DND-41 (cell line): ENCODE data around the gene RASGEF1B.

Experiments
- ATAC-seq: fragments of 200-7000 bp; cut with Tn5 transposase; 3 replicates; pipeline ENCODE4 v1.9.1; 2021; ENCODE audit warnings: low read depth; ENCODE audit not compliant: insufficient read depth
- DNase-seq: peaks from one replicate; pipeline ENCODE4 v3.0.0-alpha.2; 2020
- H2AFZ ChIP-seq: 2 replicates; pipeline ENCODE4 v1.6.0; 2012; ENCODE audit warnings: low read depth, low read length
- H3K27ac ChIP-seq: 2 replicates; pipeline ENCODE4 v1.5.1; 2012; ENCODE audit warnings: low read length, inconsistent platforms
- H3K27me3 ChIP-seq: fragments of 200-600 bp; sonication (generic); 2 replicates; pipeline ENCODE4 v1.6.0; 2012; ENCODE audit warnings: low read length, mild to moderate bottlenecking, inconsistent platforms; ENCODE audit not compliant: insufficient read depth, poor library complexity
- H3K36me3 ChIP-seq: 2 replicates; pipeline ENCODE4 v1.5.1; 2012; ENCODE audit warnings: low read length, inconsistent platforms; ENCODE audit not compliant: insufficient read depth
- H3K4me1 ChIP-seq: 2 replicates; pipeline ENCODE4 v1.5.1; 2012; ENCODE audit warnings: mild to moderate bottlenecking, low read length; ENCODE audit not compliant: insufficient read depth
- H3K4me2 ChIP-seq: 2 replicates; pipeline ENCODE4 v1.6.0; 2012; ENCODE audit warnings: mild to moderate bottlenecking, moderate library complexity, low read length, inconsistent platforms; ENCODE audit not compliant: insufficient read depth
- H3K4me3 ChIP-seq, 2 experiments: fragments of 200-600 bp in 1 of 2; shearing (Covaris generic) in 1 of 2; 2 replicates each; pipeline ENCODE4 v1.5.1; 2012 to 2016; ENCODE audit warnings: inconsistent platforms in 2 of 2, low read length in 2 of 2, mild to moderate bottlenecking in 2 of 2, low read depth in 1 of 2, moderate library complexity in 1 of 2
- H3K79me2 ChIP-seq: 2 replicates; pipeline ENCODE4 v1.6.0; 2012; ENCODE audit warnings: low read length, inconsistent platforms; ENCODE audit not compliant: insufficient read depth
- H3K9ac ChIP-seq: 2 replicates; pipeline ENCODE4 v1.6.0; 2012; ENCODE audit warnings: low read depth, mild to moderate bottlenecking, inconsistent platforms, low read length, moderate library complexity
- H3K9me3 ChIP-seq: 2 replicates; pipeline ENCODE4 v1.5.1; 2012; ENCODE audit warnings: low read length, moderate library complexity, mild to moderate bottlenecking, inconsistent platforms; ENCODE audit not compliant: insufficient read depth, severe bottlenecking
- H4K20me1 ChIP-seq: 2 replicates; pipeline ENCODE4 v1.6.0; 2012; ENCODE audit warnings: low read length; ENCODE audit not compliant: insufficient read depth
- CTCF ChIP-seq: IDR thresholded peaks from 2 replicates; pipeline ENCODE4 v1.5.1; 2012; ENCODE audit warnings: borderline replicate concordance, low read length, moderate library complexity, mild to moderate bottlenecking; ENCODE audit not compliant: poor library complexity, severe bottlenecking; ENCODE audit errors: extremely low read depth
- EZH2 ChIP-seq: IDR thresholded peaks from 3 replicates; pipeline ENCODE4 v1.6.1; 2012; ENCODE audit warnings: borderline replicate concordance, low read depth, mild to moderate bottlenecking, moderate library complexity, low read length, inconsistent platforms; ENCODE audit not compliant: severe bottlenecking

RASGEF1B gene

GRCh38 chr4:81471298-81471587 is 464 bp downstream of the RASGEF1B start:
- DNase-seq (no peak), ATAC-seq (no peak)
- Histone ChIP-seq H3K4me2 (peak overlapping the region; percentile 78), H3K4me1 (peaks cover 29% of the 10 kb centered on the region), H3K27ac (peak overlapping the region; percentile 72), H3K9ac (peak overlapping the region; percentile 70), H3K4me3 (peak overlapping the region; percentile 80 to 83; a peak in 3 of 4 replicates), H3K79me2 (peaks cover 2% of the 10 kb centered on the region; the same call in 1 of the 2 replicates), H4K20me1 (no peaks in the 10 kb centered on the region), H3K36me3 (no peaks in the 10 kb centered on the region), H3K27me3 (peaks cover 8% of the 10 kb centered on the region), H2AFZ (peak overlapping the region; percentile 94), H3K9me3 (no peaks in the 10 kb centered on the region)
- TF ChIP-seq EZH2 (no peak), CTCF (no peak)

GRCh38 chr4:81470456-81471297 is 1.0 kb downstream of the RASGEF1B start:
- TF ChIP-seq EZH2 = no peak
- TF ChIP-seq CTCF = no peak
- no peaks in the 10 kb centered on the region for H4K20me1 ChIP-seq
- peaks cover 8% of the 10 kb centered on the region for H3K27me3 ChIP-seq
- DNase-seq (peak; percentile 23), ATAC-seq (no peak)
- peaks cover 29% of the 10 kb centered on the region for H3K4me1 ChIP-seq
- H3K36me3 ChIP-seq = no peaks in the 10 kb centered on the region
- peaks cover 2% of the 10 kb centered on the region; the same call in 1 of the 2 replicates for H3K79me2 ChIP-seq
- peak overlapping the region; percentile 94 for H2AFZ ChIP-seq
- no peaks in the 10 kb centered on the region for H3K9me3 ChIP-seq
- peak overlapping the region; percentile 70 for H3K9ac ChIP-seq
- H3K27ac ChIP-seq = peak overlapping the region; percentile 72
- peak overlapping the region; percentile 78 for H3K4me2 ChIP-seq
- H3K4me3 ChIP-seq = peak overlapping the region; percentile 80 to 83; a peak in 3 of 4 replicates

GRCh38 chr4:81469781-81470455 is 1.8 kb downstream of the RASGEF1B start:
- DNase-seq = no peak
- Histone ChIP-seq H3K9me3 (no peaks in the 10 kb centered on the region), H3K9ac (peak overlapping the region; percentile 70), H3K4me1 (peaks cover 29% of the 10 kb centered on the region), H3K27me3 (peaks cover 8% of the 10 kb centered on the region), H3K27ac (no peak overlapping the region), H2AFZ (no peak overlapping the region), H3K79me2 (peaks cover 2% of the 10 kb centered on the region; the same call in 1 of the 2 replicates), H3K36me3 (no peaks in the 10 kb centered on the region), H3K4me2 (peak overlapping the region; percentile 78), H3K4me3 (peak overlapping the region in 1 of 2 experiments; percentile 80; a peak in 2 of 4 replicates), H4K20me1 (no peaks in the 10 kb centered on the region)
- TF ChIP-seq EZH2 (no peak), CTCF (no peak)
- ATAC-seq = no peak
